Metanephros (tissue), 2 donors: ENCODE data around the gene UBAC2. TPM values are rescaled to one million over a fixed set of nuclear protein-coding genes. Genes with fewer than 3 reads are reported as not detected.
A peak's percentile ranks its signal among the peaks of the same experiment; 100 is the strongest.

Experiments used
- small RNA-seq: library from RNA; depleted of rRNA; stranded (forward); fragments of <200 nt; gene quantifications from one replicate; pipeline ENCODE3, GENCODE V24; 2014; ENCODE audit warnings: low replicate concordance
- total RNA-seq: library from RNA; depleted of rRNA; stranded (reverse); fragments of >200 nt; gene quantifications from one replicate; pipeline ENCODE4 v1.2.3, GENCODE V29; 2014

The UBAC2 gene
- total RNA-seq: 74.6 TPM

DNA sequence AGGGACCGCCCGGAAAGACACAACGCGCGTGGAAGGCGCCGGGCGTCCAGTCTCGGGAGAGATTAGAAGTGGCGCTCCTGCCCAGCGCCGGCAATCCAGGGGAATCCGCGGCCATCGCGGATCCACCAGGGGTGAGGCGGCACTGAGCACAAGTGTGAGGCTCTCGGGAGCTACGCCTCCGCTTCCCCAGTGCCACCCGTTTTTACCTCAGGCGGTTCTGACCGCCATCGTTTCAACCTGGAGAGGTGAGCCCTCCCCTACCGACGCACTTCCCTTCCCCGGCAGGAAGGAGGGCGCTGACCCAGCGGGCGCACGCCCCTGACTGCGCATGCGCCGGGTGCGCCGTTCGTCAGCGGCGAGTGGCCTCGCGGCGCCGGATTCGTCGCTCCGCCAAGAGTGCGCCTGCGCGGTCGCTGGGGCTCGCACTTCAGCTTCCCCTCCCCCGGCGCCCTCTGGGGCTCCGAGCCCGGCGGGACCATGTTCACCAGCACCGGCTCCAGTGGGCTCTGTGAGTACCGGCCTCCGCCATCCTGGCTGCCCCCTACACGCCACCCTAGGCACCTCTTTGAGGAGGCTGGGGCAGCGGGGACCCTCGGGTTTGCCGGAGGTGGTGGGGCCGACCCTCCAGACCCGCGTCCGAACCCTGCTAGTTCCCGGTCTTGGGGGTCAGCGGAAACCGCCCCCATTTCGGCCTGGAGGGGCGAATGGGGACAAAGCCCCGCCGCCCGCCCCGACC lies at the start of gene UBAC2:
TSS of gene UBAC2 (plus strand) at position 423 of the 736 bp plus-strand sequence. CDS start at position 478, 55 bp downstream.

DNA sequence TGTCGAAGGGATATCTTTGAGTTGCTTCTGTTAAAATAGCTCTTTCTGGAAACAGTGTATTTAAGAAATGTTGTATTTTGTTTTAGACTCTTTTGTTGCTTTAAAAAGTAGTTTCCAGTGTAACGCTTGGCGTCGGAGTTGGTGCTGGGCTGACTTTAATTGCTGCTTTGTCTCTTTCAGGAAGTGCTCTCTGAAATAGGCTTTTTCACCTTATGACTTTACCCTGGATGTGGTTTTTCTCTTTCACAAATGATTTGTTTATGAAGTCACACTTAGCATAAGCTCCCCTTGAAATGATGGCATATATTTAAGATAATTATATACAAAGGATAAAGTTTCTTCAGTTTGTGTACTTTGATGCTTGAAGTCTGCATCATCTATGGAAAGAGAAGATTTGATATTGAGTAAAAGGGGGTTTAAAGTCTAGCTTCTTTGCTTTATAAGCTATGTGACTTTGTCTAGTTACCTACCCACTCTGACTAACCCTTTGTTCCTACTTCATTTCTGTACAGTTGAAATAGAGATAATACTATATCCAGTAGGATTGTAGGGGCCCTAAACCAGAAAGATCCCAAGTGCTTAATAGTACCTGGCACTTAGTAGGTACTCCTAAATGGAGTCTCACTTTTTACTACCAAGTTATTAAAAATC lies 57.7 kb downstream of the UBAC2 start, which contains the start of gene GPR18:
TSS of gene GPR18 (minus strand) at position 170 of the 651 bp plus-strand sequence. CDS start 2,507 bp downstream, outside the sequence.

GRCh38 chr13:99307247-99307646 lies 106.6 kb downstream of the UBAC2 start, which contains the start of gene GPR183:
Gene GPR183, minus strand, starts transcription at chr13:99307399. Its CDS starts 11,254 bp downstream, at chr13:99296145.

Small RNAs within 50 kb of the gene (small RNA-seq; reads per million reads assigned to genes)
- gene MIR623: not detected
- gene RN7SKP9: 0.46 reads per million, percentile 58 among the genes with 10 or more reads in this experiment

Other genes starting within 250 kb of the UBAC2 start
- 76.8 TPM for gene DOCK9, start 222.8 kb upstream of the UBAC2 start, total RNA-seq
- gene GPR18, start 57.5 kb downstream of the UBAC2 start, total RNA-seq: not detected
- gene GPR183, start 106.5 kb downstream of the UBAC2 start, total RNA-seq: 9.8 TPM